Embryonic facial prominence (tissue), 1 donor: ENCODE measurements around the gene TSPAN6.

Experiments used
- DNase-seq: peaks from one replicate; pipeline ENCODE4 v3.0.0-alpha.2; 2016; ENCODE audit errors: extremely low spot score

TSPAN6 gene, protein sequence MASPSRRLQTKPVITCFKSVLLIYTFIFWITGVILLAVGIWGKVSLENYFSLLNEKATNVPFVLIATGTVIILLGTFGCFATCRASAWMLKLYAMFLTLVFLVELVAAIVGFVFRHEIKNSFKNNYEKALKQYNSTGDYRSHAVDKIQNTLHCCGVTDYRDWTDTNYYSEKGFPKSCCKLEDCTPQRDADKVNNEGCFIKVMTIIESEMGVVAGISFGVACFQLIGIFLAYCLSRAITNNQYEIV

DNA sequence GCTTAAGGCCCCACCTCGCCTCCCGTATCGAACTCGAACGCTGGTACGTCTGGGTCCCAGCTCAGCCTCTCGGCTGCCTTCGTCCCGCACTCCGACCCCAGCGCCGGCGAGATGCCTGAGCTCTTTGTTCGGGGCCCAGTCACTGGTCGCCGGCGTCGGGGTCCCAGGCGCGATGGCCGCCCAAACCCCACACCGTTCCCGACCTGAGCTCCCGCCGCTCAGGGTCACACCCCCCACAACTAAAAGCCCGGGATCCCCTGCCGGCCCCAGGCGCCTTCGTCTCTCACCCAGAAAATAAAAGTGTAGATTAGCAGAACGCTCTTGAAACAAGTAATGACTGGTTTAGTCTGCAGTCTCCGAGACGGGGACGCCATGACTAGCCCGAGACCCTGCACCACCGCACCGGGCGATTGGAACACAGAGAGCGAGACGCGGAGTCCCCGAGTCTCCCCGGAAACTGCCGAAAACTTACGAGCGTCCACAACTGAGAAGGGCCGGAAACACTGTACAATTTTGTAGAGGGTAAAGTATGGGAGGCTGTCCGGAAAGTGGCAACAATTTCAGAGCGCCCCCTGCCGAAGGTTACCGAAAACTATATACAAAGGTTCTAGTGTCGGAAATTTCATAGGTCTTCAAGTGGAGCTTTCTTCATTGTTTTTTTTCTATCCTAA is at the start of gene TSPAN6:
TSPAN6 (minus strand) TSS at position 486 of the 671 bp plus-strand sequence; CDS start at position 374, 112 bp downstream.
- DNase-seq: peak; percentile 83

DNA sequence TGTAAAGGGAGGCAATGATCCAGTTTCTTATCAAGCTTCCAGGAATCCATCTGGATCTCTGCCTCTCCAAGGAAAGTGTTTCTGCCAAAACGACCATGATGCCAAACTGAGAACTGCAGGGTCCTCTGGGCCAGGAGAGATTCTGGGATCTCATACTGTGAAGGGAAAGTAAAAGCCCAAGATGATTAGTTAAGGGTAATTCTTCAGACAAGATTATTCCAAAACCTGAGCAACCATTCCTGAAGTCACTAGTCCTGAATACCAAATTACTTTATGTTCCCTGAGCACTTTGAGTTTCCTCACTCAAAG is 49.3 kb upstream of the TSPAN6 start:
- DNase-seq: no peak

DNA sequence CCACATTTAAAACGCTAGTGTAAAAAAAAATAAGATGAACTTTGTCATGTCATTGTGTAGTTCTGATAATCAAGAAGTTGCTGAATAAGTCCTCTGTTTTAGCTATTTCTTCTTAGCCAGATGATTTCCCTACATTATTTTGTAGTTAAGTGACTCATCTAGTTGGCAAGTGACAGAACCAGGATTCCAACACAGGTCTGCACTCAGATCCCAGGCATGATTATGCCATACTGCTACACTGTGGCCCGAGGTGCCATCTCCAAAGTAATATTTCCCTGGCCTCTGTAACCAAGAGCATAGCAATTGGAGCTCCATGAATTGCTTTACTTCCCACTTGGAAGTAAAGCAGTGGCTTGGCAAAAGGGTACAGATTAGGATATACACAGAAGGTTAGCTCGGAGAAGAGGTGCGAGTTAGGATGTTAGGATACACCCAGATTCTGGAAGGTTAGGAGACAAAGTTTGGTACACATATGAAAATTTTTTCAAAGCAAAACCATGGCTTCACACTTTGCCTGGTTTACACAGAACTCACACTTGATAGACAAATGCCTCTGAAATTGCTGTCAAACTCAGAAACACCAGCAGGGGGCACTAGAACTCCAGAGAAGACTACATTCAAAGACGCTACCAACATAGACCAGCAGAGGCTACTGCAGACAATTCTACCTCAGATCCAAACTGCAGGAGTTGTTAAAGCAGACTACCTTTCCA is 48.8 kb upstream of the TSPAN6 start:
- peak; percentile 26 for DNase-seq

DNA sequence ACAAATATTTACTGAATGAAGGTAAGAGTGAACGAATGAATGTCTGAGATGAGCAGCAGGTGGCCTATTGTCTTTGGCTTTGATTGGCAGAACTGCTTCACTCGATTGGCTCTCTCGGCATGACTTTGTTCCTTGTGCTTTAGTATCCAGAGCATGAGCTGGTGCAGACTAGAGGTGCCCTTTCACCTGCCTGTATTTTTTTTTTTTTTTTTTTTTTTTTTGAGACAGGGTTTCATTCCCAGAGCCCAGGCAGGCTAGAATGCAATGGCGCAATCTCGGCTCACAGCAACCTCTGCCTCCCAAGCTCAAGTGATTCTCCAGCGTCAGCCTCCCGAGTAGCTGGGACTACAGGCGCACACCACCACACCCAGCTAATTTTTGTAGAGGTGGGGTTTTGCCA is 46.3 kb upstream of the TSPAN6 start:
- DNase-seq: no peak

DNA sequence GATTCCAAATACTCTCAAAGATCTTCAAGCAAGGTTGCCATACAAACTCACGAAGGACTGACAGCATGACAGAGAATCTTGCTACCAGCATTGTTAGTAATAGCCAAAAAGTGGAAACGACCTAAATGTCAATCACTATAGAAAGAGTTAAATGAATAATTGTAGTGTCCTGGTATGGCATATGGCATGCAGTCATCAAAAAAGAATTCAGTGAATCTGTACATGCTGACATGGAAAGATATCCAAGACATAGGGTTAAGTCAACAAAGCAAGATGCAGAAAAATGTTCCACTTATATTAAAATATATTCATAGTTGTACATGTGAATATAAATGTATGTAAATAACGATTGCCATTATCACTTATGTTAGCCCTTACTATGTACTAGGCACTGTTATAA is 45.0 kb upstream of the TSPAN6 start:
- no peak for DNase-seq

DNA sequence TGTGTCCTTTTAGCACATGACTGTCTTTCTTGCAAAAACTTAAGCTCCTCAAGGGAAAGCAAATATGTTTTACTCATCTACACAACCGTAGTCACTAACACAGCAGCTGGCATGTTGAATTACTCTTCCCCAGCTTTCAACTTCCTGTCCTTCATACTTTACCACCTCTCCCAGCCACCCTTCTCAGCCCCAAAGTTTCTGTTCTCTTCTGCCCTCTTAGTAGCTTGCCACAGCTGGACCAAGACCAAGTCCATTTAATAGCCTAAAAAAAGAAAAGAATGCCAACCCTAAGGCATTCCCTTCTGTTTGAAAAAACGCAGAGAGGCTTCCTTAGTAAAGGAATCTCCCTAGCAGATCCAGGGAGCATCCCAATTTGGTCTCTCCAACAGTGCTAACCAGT is 44.1 kb upstream of the TSPAN6 start:
- DNase-seq: no peak

DNA sequence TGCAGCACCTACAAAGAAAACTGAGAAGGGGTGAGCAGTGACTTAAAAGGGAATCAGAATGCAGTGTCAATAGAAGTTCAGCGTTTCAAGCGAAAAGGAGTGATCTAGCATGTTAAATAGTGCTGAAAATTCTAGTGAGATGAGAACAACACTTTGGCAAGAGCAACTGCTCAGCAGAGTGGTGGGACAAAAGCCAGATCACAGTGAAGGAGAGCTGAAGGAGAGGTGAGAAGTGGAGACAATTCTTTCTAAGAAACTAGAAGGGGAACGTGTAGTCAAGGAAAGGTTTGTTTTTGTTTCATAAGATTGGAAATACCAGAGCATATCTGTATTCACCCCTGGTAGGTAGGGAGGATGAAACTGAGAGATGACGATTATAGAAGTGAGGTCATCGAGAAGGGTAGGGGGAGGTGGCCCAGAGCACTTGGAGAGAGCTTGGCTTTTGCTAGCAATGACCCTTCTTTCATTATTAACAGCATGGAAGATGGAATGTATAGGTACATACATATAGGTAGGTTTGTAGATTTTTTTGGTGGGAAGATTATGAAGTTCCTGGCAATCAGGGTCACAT is 41.1 kb upstream of the TSPAN6 start:
- no peak for DNase-seq

DNA sequence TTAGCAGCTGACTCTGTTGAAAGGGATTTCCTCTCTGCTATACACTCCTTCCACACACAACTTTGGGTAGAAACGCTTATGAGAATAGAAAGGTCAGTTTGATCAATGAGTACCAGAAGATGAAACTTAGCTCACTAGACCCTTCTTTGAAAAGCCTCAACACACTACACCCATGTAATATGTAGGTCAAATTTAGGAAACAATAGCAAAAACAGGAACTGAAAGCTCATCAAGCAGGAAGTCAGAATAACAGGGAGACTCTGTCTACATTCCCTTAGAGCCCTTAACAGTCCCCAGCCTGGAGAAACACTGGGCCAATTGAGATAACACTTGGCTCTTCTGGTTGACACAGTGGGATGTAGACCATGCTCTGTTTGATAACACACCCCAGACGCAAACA is 38.1 kb upstream of the TSPAN6 start:
- DNase-seq: no peak

DNA sequence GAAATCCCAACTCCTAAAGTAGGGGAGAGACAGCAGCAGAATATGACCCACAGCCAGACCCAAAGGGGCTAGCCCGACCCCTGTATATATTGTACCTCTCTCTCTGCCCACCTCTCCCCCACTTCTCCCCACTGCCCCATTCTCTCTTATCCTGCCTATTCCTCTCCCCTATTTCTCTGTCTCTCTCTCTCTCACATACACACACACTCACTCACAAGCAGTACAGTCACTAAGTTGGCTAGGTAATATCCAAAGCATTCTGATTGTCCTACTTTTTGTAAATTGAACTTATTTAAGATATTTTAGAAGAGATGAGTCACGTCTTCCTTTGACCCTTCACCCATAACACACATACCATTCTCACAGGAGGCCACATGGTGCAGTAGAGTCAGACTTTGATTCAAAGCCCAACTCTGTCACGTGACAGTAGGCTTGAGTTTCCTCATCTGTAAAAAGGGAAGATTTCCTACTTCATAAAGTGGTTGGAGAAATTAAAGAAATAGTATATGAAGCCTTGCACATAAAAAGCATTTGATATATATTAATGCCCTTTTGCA is 36.9 kb upstream of the TSPAN6 start:
- DNase-seq: no peak

DNA sequence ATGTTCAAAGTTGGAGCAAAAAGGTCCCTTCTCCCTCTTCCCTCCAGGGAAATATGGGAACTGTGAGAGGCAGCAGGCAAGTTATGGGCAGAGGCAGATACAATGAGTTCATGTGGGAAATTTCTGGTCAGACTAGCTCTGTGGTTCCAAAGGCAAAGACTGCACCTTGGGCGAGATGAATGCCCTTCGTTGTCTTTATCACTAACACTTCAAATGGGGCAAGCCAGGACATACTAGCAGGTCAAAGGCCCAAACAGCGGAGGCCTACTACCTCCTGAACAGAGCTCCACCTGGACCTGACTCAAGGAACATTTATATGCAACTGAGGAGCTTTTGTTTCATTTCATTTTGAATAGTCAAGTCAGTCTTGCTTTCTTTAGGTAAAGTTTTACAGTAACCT is 36.4 kb upstream of the TSPAN6 start:
- DNase-seq: no peak

DNA sequence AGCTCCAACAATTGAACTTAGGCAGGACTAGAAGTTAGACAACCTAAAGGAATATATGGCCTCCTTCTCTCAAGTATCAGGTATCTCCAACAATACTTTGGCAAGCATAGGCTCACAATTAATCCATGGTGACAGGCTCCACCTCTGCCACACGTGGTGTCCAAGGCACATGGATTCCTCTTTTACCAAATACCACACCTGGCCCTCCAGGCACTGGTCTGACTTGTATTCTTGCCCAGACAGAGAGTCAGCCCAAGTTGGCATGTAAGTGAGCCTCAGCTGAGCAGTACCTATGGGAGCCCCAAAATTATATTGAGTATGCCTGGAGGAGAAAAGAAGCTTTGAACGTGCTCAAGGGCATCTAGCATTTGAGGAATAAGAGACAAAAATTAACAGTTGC is 27.0 kb upstream of the TSPAN6 start:
- no peak for DNase-seq

DNA sequence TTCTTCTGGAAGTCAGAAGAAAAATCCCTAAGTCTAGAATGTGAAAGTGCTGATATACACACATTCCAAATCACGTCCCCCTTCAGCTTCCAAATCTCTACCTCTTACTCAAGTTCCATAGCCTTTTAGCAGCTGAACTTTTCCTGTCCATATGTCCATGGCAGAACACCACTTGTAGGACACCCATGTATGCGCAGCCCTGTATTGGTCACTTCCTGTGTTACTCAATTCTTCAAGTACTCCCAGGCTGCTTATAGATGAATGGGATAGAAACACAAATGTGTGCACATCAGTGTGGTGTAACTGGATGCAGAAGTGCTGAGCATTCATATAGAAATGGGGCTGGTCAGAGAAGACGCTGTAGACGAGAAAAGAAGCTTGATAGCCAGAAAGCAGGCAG is 26.2 kb upstream of the TSPAN6 start:
- DNase-seq: no peak

DNA sequence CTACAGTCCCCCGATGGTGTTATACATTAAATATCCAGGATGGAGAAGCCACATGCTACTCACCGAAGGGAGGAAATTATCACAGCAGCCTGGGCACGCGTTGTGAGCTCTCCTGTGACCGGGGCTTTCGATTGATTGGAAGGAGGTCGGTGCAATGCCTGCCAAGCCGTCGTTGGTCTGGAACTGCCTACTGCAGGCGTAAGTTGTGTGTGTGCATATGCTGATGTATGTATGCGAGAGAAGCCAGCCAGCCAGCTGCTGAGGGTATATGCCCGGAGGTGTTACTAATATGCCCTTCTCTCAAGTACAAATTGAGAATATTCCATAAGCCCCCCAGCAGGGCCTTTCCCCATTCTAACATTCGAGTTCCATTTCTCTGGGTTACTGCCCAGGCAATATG is 25.6 kb upstream of the TSPAN6 start:
- no peak for DNase-seq

DNA sequence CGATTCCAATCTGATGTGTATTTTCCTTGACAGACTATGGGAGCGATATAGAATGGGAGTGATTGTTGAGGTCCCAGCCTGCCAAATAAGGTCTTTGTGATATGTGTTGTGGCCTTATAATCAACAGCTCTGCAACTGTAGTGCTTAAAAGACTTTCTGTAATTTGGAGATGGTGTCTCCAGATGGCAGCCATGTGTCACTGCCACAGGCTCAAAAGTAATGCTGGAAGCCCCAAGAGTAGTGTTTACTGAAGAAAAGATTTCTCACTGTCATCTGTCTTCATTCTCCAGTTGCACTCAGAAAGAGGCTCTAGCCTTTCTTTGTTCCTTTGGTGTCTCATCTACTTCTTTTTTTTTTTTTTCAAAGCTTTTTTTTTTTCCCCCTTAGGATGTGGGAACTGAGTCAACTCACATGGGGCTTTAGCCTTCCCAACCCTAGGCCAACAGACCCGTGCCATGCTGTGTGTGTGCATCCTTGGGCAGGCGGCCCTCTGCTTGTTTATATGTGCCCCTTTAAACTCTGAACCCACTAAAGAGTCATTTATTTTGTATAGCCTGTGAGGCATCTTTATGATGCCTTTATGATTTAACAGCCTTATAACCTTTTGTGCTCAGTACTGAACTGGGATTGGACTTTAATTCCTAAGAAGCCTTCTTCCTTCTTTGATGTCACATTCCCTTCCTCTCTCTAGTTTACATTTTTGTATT is 23.0 kb upstream of the TSPAN6 start:
- DNase-seq: no peak

DNA sequence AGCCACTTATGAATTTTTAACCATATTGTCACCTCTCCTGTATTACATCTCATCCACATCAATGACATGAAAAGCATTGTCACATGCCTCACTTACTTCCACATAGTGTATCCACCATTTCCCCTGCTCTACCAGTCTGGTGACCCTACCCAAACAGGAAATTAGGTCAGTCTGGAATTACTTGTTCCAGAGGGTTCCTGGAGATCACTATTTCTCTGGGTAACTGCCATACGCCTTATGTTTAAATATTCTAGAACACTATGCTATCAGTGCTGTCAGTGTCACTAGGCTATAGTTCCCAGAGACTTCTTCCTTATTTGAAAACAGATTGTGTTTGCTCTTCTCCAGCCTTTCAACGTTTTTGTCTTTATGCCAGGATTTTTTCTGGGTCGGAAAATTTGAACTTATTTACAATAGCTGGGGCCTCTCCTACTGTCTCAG is 22.4 kb upstream of the TSPAN6 start:
- DNase-seq: no peak

DNA sequence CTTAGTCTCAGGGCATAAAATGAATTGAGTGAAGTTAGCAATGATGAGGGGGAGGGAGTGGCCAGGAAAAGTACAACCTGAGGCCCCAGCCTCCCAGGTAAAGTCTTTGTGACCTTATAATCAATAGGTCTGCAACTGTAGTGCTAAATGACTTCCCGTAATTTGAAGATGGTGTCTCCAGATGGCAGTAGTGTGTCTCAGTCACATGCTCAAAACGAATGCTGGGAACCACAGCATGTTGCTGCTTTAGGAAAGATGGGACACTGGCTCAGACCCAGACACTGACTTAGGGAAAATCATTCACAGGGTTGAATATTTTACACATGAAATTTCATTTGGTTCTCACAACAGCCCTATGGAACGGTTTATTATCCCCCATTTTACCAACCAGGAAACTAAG is 17.7 kb upstream of the TSPAN6 start:
- no peak for DNase-seq

DNA sequence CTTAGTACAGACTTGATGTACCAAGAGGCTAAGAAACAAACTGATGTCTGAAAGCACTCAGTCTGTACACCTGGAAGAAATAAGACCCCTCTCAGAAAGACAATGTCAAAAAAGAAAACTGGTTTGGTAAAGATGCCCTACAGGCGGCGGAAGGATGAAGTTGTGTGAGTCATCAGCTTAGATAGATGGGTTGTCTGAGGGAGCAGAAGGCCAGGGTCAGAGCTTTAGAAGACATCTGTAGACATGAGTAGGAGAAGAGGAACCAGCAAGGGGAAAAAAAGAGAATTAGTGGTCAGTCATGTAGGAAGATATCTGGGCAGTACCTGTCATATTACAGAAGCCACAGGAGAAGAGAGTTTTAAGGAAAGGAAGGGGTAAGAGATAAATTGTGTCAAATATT is 15.7 kb upstream of the TSPAN6 start:
- no peak for DNase-seq

DNA sequence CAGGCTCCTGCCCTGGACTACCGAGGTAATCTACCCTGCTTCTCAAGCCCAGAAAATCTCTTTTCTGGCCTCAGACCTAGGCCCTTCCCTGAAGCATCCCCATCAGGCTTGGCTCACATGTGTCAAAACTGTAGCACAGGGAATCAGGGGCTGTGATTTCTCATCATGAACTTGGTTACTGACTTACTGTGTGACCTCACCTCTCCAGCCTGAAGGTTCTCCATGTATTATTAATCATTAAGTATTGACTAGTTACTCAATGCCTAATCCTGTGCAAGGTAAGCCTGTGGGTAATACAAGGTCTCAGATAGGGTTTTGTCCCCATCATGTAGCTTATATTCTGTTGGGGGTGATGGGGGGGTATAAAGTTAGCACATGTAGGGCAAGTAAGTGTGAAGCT is 14.2 kb upstream of the TSPAN6 start:
- no peak for DNase-seq

DNA sequence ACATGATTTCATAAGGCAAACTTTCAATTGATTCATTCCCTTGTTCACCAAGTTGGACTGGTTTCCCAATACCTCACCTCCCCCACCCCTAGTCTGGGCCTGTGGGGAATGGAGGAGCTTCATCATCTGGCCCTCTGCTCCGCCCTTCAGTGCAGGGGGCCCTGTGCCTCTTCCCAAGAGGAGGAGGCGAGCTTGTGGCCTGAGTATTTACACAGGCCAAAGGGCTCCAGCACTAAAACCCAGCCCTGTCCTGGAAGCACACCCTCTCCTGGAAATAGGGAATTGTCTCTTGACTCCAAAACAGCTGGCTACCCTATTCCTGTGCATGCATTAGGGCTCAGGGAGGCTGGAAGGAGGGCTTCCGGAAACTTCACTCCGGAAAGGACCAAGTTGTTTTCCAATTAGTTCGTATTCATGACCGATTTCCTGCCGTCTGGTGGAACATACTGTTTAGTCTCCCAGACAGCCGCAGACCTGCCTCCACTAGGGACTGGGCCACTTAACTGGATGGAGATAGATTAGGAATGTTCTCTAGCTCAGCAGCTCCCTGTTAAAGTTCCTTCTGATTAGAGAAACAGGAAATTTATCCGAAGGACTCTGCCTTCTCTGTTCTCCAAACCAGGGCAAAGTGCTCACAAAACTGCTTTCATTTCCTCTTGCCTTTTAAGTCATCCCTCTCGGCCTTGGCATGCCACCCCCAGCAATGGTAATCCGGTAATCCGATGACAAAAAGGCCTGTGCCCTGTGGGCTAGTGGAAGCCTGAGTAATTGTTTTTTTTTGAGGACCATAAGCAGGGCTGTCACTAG is 13.1 kb upstream of the TSPAN6 start:
- DNase-seq: no peak

DNA sequence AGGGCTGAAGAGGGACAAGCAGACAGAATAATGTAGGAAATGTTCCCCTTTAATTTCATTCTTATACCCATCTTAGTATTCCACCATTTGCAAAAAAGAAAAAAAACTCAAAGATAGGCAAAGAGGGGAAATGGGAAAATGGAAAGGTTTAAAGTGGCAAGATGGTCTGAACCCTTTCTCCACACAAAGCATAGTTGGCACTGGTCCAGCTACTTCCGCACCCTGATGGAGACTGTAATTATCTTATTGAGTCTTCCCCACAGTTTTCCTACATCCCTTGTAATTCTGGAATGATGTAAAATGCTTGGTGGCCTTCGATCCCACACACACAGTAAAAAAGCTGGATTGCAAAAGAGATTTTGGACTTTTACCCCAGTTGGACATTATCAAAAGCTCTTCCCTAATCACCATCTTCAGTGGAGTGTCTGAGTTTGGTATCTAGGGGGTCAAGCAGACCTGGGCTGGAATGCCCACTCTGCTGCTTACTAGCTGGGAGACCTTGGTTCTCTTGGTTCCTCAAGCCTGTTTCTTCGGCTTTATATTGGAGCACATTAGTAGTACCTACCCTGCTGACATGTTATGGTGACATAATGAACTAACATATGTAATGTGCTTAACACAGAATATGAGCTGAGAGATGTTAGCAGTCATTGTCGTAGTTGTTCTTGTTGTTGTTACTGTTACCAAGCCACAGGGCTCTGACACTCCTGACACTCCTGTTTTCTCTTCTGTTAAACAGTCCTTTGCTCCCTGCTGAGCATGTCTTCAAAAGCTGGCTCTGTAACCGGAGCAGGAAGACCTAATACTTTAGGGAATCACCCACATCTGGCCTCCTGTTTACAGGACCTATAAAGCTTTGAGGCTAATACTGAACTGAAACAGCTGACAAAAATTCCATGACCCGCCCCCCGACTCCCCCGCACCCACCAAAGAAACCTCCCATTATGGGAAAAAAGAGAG is 12.1 kb upstream of the TSPAN6 start:
- peak; percentile 59 for DNase-seq
